A549 (cell line): ENCODE data around the gene PELI2.

ENCODE experiments used
- CBX8 ChIP-seq: fragments of 200-600 bp; sonication (generic); IDR thresholded peaks from 2 replicates; pipeline ENCODE4 v1.6.1; 2016
- CEBPB ChIP-seq, 2 experiments: fragments of >200 bp in 1 of 2; sonication (Bioruptor Twin) in 1 of 2; formaldehyde crosslinking in 1 of 2; IDR thresholded peaks; 2 replicates each; pipeline ENCODE4 v1.6.1; 2012 to 2016
- EHMT2 ChIP-seq: fragments of 200-600 bp; sonication (generic); IDR thresholded peaks from 2 replicates; pipeline ENCODE4 v1.6.1; 2016; ENCODE audit warnings: antibody characterized with exemption, low read depth, mild to moderate bottlenecking, moderate library complexity
- KDM1A ChIP-seq: fragments of 200-600 bp; sonication (generic); IDR thresholded peaks from 2 replicates; pipeline ENCODE4 v1.6.1; 2016; ENCODE audit warnings: low read depth, mild to moderate bottlenecking
- MYC ChIP-seq: IDR thresholded peaks from 2 replicates; pipeline ENCODE4 v1.6.1; 2012; ENCODE audit warnings: mild to moderate bottlenecking, inconsistent platforms, low read length, improper control_type of control experiment, borderline replicate concordance
- NR3C1 ChIP-seq: fragments of >200 bp; sonication (Bioruptor Twin); formaldehyde crosslinking; IDR thresholded peaks from 3 replicates; pipeline ENCODE4 v1.6.1; 2017
- POLR2A ChIP-seq: IDR thresholded peaks from 2 replicates; pipeline ENCODE4 v1.6.1; 2012; ENCODE audit warnings: mild to moderate bottlenecking, low read length
- RAD21 ChIP-seq, 2 experiments: fragments of >200 bp in 1 of 2; sonication (Bioruptor Twin) in 1 of 2; formaldehyde crosslinking in 1 of 2; IDR thresholded peaks in 1 of 2; conservative IDR thresholded peaks in 1 of 2; 2 replicates in 1 of 2; 3 replicates in 1 of 2; pipeline ENCODE4 v1.6.1; 2012 to 2018; ENCODE audit warnings: inconsistent platforms in 1 of 2
- RCOR1 ChIP-seq: fragments of 150-350 bp; IDR thresholded peaks from 2 replicates; pipeline ENCODE4 v1.6.1; 2014; ENCODE audit warnings: antibody characterized with exemption, low read length, low read depth
- ZNF302 ChIP-seq: fragments of 250-450 bp; sonication (Bioruptor Pico); IDR thresholded peaks from 2 replicates; pipeline ENCODE4 v1.9.0; 2021; ENCODE audit warnings: inconsistent platforms, mild to moderate bottlenecking, moderate library complexity
- TF ChIP-seq, protein P1 (sequence below): fragments of >200 bp; sonication (Bioruptor Twin); formaldehyde crosslinking; IDR thresholded peaks from 3 replicates; pipeline ENCODE4 v1.5.1; 2016
- TF ChIP-seq, protein P2 (sequence below): IDR thresholded peaks from 2 replicates; pipeline ENCODE4 v1.6.1; 2012

DNA sequence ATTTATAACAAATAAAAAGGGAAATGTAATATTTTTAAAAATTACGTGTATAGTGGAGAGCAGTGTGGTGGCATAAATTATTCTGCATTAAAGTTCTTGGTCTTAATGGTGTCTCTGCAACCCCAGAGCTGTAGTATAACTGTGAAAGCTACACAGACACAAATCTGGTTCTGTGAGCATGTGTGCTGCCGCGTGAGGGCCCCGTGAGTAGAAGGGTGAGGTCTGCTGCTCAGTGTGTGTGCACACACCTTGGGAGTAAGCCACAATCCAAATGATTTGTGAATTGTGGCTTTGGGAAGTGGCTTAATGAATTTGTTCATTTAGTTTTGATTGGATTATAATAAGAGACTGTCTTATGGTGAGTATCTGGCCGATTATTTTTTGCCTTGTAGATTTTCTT is 16.8 kb downstream of the PELI2 start:
- TF ChIP-seq, protein P1, sequence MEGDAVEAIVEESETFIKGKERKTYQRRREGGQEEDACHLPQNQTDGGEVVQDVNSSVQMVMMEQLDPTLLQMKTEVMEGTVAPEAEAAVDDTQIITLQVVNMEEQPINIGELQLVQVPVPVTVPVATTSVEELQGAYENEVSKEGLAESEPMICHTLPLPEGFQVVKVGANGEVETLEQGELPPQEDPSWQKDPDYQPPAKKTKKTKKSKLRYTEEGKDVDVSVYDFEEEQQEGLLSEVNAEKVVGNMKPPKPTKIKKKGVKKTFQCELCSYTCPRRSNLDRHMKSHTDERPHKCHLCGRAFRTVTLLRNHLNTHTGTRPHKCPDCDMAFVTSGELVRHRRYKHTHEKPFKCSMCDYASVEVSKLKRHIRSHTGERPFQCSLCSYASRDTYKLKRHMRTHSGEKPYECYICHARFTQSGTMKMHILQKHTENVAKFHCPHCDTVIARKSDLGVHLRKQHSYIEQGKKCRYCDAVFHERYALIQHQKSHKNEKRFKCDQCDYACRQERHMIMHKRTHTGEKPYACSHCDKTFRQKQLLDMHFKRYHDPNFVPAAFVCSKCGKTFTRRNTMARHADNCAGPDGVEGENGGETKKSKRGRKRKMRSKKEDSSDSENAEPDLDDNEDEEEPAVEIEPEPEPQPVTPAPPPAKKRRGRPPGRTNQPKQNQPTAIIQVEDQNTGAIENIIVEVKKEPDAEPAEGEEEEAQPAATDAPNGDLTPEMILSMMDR = no peak
- TF ChIP-seq EHMT2 (no peak), NR3C1 (no peak), KDM1A (no peak), MYC (no peak), POLR2A (no peak), RCOR1 (no peak), ZNF302 (CRISPR knock-in tag) (no peak), CEBPB (IDR thresholded peaks at IDR 0.05) (no peak), RAD21 (conservative IDR thresholded peaks at IDR 0.05 in 1 of 2, IDR thresholded peaks at IDR 0.05 in 1 of 2) (no peak), CBX8 (no peak)
- TF ChIP-seq, protein P2, sequence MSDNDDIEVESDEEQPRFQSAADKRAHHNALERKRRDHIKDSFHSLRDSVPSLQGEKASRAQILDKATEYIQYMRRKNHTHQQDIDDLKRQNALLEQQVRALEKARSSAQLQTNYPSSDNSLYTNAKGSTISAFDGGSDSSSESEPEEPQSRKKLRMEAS = no peak
